H9 (cell line): ENCODE measurements around the gene MAML3. TPM values are rescaled to one million over a fixed set of nuclear protein-coding genes. Genes with fewer than 3 reads are reported as not detected.

ENCODE experiments used
- DNase-seq: peaks from one replicate; pipeline ENCODE4 v3.0.0-alpha.2; 2017
- H2AFZ ChIP-seq: one replicate; pipeline ENCODE4 v1.6.1; 2013; ENCODE audit warnings: mild to moderate bottlenecking, low read length, control low read depth, moderate library complexity
- H2AK5ac ChIP-seq: 2 replicates; pipeline ENCODE4 v1.6.1; 2013; ENCODE audit warnings: low read length, control low read depth, mixed read lengths; ENCODE audit not compliant: insufficient read length
- H2BK120ac ChIP-seq: one replicate; pipeline ENCODE4 v1.6.1; 2013; ENCODE audit warnings: low read depth, mild to moderate bottlenecking, low read length, control low read depth, inconsistent platforms; ENCODE audit not compliant: poor library complexity, severe bottlenecking
- H2BK12ac ChIP-seq: 2 replicates; pipeline ENCODE4 v1.6.1; 2013; ENCODE audit warnings: low read length, control low read depth, mixed read lengths, low read depth; ENCODE audit not compliant: insufficient read length
- H2BK15ac ChIP-seq: 2 replicates; pipeline ENCODE4 v1.6.1; 2013; ENCODE audit warnings: low read depth, low read length, control low read depth
- H2BK20ac ChIP-seq: one replicate; pipeline ENCODE4 v1.6.1; 2013; ENCODE audit warnings: low read depth, mild to moderate bottlenecking, low read length, control low read depth, inconsistent platforms; ENCODE audit not compliant: poor library complexity, severe bottlenecking
- H2BK5ac ChIP-seq: 2 replicates; pipeline ENCODE4 v1.6.1; 2013; ENCODE audit warnings: low read length, control low read depth, mixed read lengths; ENCODE audit not compliant: insufficient read length
- H3K14ac ChIP-seq: 2 replicates; pipeline ENCODE4 v1.6.1; 2013; ENCODE audit warnings: low read length, control low read depth; ENCODE audit not compliant: insufficient read depth
- H3K18ac ChIP-seq: 2 replicates; pipeline ENCODE4 v1.6.1; 2013; ENCODE audit warnings: low read depth, mild to moderate bottlenecking, mixed read lengths, low read length, control low read depth; ENCODE audit not compliant: insufficient read length
- H3K23ac ChIP-seq: 2 replicates; pipeline ENCODE4 v1.6.1; 2013; ENCODE audit warnings: low read length, control low read depth, mixed read lengths, low read depth; ENCODE audit not compliant: insufficient read length
- H3K23me2 ChIP-seq: 2 replicates; pipeline ENCODE4 v1.6.1; 2013; ENCODE audit warnings: low read depth, mild to moderate bottlenecking, mixed read lengths, low read length, control low read depth; ENCODE audit not compliant: insufficient read length, poor library complexity, severe bottlenecking
- H3K27ac ChIP-seq: 2 replicates; pipeline ENCODE4 v1.5.1; 2013; ENCODE audit warnings: low read length, control low read depth, mixed read lengths, low read depth; ENCODE audit not compliant: insufficient read length
- H3K27me3 ChIP-seq: 2 replicates; pipeline ENCODE4 v1.6.1; 2013; ENCODE audit warnings: low read length, control low read depth, inconsistent platforms; ENCODE audit not compliant: insufficient read depth
- H3K4ac ChIP-seq: 2 replicates; pipeline ENCODE4 v1.6.1; 2013; ENCODE audit warnings: low read depth, mild to moderate bottlenecking, control low read depth, inconsistent platforms, low read length, moderate library complexity
- H3K4me1 ChIP-seq: 2 replicates; pipeline ENCODE4 v1.6.1; 2013; ENCODE audit warnings: low read length, control low read depth, inconsistent platforms; ENCODE audit not compliant: insufficient read depth
- H3K4me2 ChIP-seq: 2 replicates; pipeline ENCODE4 v1.6.1; 2013; ENCODE audit warnings: low read length, control low read depth, mixed read lengths; ENCODE audit not compliant: insufficient read length, insufficient read depth
- H3K56ac ChIP-seq: 2 replicates; pipeline ENCODE4 v1.6.1; 2013; ENCODE audit warnings: low read depth, mild to moderate bottlenecking, mixed read lengths, low read length, control low read depth; ENCODE audit not compliant: insufficient read length
- H3K79me1 ChIP-seq: 2 replicates; pipeline ENCODE4 v1.6.1; 2013; ENCODE audit warnings: low read depth, mild to moderate bottlenecking, moderate library complexity, low read length, control low read depth, inconsistent platforms; ENCODE audit not compliant: insufficient read depth, poor library complexity, severe bottlenecking
- H3K79me2 ChIP-seq: 2 replicates; pipeline ENCODE4 v1.6.1; 2013; ENCODE audit warnings: low read length, control low read depth, inconsistent platforms; ENCODE audit not compliant: insufficient read depth
- H3K9ac ChIP-seq: 2 replicates; pipeline ENCODE4 v1.6.1; 2013; ENCODE audit warnings: low read length, control low read depth, mixed read lengths; ENCODE audit not compliant: insufficient read length; ENCODE audit errors: extremely low read depth
- H3K9me3 ChIP-seq: one replicate; pipeline ENCODE4 v1.6.1; 2013; ENCODE audit warnings: low read depth, low read length, inconsistent platforms; ENCODE audit not compliant: control insufficient read depth
- H3T11ph ChIP-seq: one replicate; pipeline ENCODE4 v1.6.1; 2013; ENCODE audit warnings: mild to moderate bottlenecking, low read length, control low read depth, inconsistent platforms
- H4K20me1 ChIP-seq: one replicate; pipeline ENCODE4 v1.6.1; 2013; ENCODE audit not compliant: control insufficient read depth, insufficient read length, insufficient read depth
- H4K5ac ChIP-seq: 2 replicates; pipeline ENCODE4 v1.6.1; 2013; ENCODE audit warnings: low read depth, mild to moderate bottlenecking, mixed read lengths, low read length, control low read depth; ENCODE audit not compliant: insufficient read length
- H4K8ac ChIP-seq: replicated peaks from 2 replicates; pipeline ENCODE4 v1.6.1; 2013; ENCODE audit warnings: low read length, control low read depth, mixed read lengths, low read depth; ENCODE audit not compliant: insufficient read length
- H4K91ac ChIP-seq: 2 replicates; pipeline ENCODE4 v1.6.1; 2013; ENCODE audit warnings: low read depth, mild to moderate bottlenecking, moderate library complexity, mixed read lengths, low read length, control low read depth; ENCODE audit not compliant: insufficient read length
- H3K27ac Mint-ChIP-seq, 3 experiments: 2 replicates in 2 of 3; 3 replicates in 1 of 3; pipeline ENCODE4 v1.8.0; 2020 to 2021; ENCODE audit warnings: mixed read lengths in 3 of 3, mild to moderate bottlenecking in 1 of 3, moderate library complexity in 1 of 3
- H3K27me3 Mint-ChIP-seq: 2 replicates; pipeline ENCODE4 v1.8.0; 2021; ENCODE audit warnings: low read depth, mild to moderate bottlenecking, moderate library complexity, mixed read lengths
- H3K36me3 Mint-ChIP-seq, 3 experiments: 2 replicates in 2 of 3; 3 replicates in 1 of 3; pipeline ENCODE4 v1.8.0; 2020 to 2021; ENCODE audit warnings: low read depth in 3 of 3, mixed read lengths in 3 of 3; ENCODE audit not compliant: insufficient read depth in 1 of 3
- H3K4me1 Mint-ChIP-seq, 2 experiments: 2 replicates each; pipeline ENCODE4 v1.8.0; 2020; ENCODE audit warnings: mixed read lengths in 2 of 2
- H3K4me3 Mint-ChIP-seq, 2 experiments: 2 replicates in 1 of 2; 3 replicates in 1 of 2; pipeline ENCODE4 v1.8.0; 2020 to 2021; ENCODE audit warnings: mild to moderate bottlenecking in 2 of 2, mixed read lengths in 2 of 2, moderate library complexity in 1 of 2
- H3K9me3 Mint-ChIP-seq, 2 experiments: 2 replicates in 1 of 2; 3 replicates in 1 of 2; pipeline ENCODE4 v1.8.0; 2020; ENCODE audit warnings: mild to moderate bottlenecking in 2 of 2, mixed read lengths in 2 of 2, moderate library complexity in 1 of 2
- CTCF ChIP-seq: fragments of 200-600 bp; sonication (generic); conservative IDR thresholded peaks from 3 replicates; pipeline ENCODE4 v1.8.0; 2021; ENCODE audit warnings: antibody characterized with exemption, mild to moderate bottlenecking
- WGBS: extraction: QIAGEN DNeasy Blood & Tissue Kit; methylation state at CpG from one replicate; pipeline ENCODE4 v1.1.7; 2013; ENCODE audit warnings: missing lambda C conversion rate, low lambda C conversion rate, mixed read lengths; ENCODE audit not compliant: insufficient read length; ENCODE audit errors: extremely low coverage; 5-methylcytosine and 5-hydroxymethylcytosine counted together
- total RNA-seq: library from RNA; stranded (reverse); gene quantifications from 2 replicates; pipeline ENCODE4 v1.2.1, GENCODE V29; 2021

MAML3 gene
- total RNA-seq, 1 experiment from 2014 or later, result 3.9 TPM

GRCh38 chr4:139791681-139792080, 362.3 kb downstream of the MAML3 start:
- H2AFZ ChIP-seq, result no peak overlapping the region
- H3K4ac ChIP-seq, result no peak overlapping the region
- no peak overlapping the region for H3K27ac ChIP-seq
- H3K79me2 ChIP-seq, result no peaks in the 10 kb centered on the region
- H3K9me3 ChIP-seq, result no peaks in the 10 kb centered on the region
- H2BK20ac ChIP-seq, result no peak overlapping the region
- DNase-seq, result no peak
- H3K9ac ChIP-seq, result no peak overlapping the region
- no peak overlapping the region for H2BK15ac ChIP-seq
- no peak overlapping the region for H2AK5ac ChIP-seq
- Mint-ChIP-seq H3K27me3 (no peaks in the 10 kb centered on the region; the same call in 1 of the 2 replicates), H3K27ac (no peak overlapping the region), H3K36me3 (peaks cover 0 to 7% (median 0%) of the 10 kb centered on the region in 3 experiments; a peak in 1 of 7 replicates), H3K4me1 (peaks cover 9 to 11% of the 10 kb centered on the region in 2 experiments), H3K9me3 (no peaks in the 10 kb centered on the region), H3K4me3 (no peak overlapping the region)
- H3T11ph ChIP-seq, result no peak overlapping the region
- no peak overlapping the region for H3K56ac ChIP-seq
- WGBS, result no CpG with 5 or more reads among the region's 2 CpGs
- no peak overlapping the region for H2BK5ac ChIP-seq
- no peak overlapping the region for H2BK120ac ChIP-seq
- no peak overlapping the region for H3K4me2 ChIP-seq
- H3K23ac ChIP-seq, result no peak overlapping the region
- no peak overlapping the region for H4K5ac ChIP-seq
- no peaks in the 10 kb centered on the region for H3K4me1 ChIP-seq
- no peaks in the 10 kb centered on the region for H3K27me3 ChIP-seq
- no peaks in the 10 kb centered on the region for H3K23me2 ChIP-seq
- H4K91ac ChIP-seq, result no peak overlapping the region
- no peak overlapping the region for H2BK12ac ChIP-seq
- no peaks in the 10 kb centered on the region for H4K20me1 ChIP-seq
- no peaks in the 10 kb centered on the region for H3K79me1 ChIP-seq
- no peak overlapping the region for H4K8ac ChIP-seq
- H3K18ac ChIP-seq, result no peak overlapping the region
- no peak for TF ChIP-seq CTCF
- H3K14ac ChIP-seq, result no peak overlapping the region
